Articular chondrocyte of knee joint (primary cell): Measurements from ENCODE around the gene KLK11. TPM values are rescaled to one million over a fixed set of nuclear protein-coding genes. Genes with fewer than 3 reads are reported as not detected.

ENCODE experiments used
- total RNA-seq: library from RNA; depleted of rRNA; stranded (reverse); fragments of >200 nt; gene quantifications from 2 replicates; pipeline ENCODE4 v1.2.3, GENCODE V29; 2012

The KLK11 gene
- total RNA-seq: not detected in 2 replicates

GRCh38 chr19:51026554-51026831, at the start of gene KLK11:
Gene KLK11 (minus strand): TSS chr19:51026616. CDS start chr19:51025631, 985 bp downstream.

GRCh38 chr19:51064534-51065220, 38.3 kb upstream of the KLK11 start, which contains the start of gene KLK13:
Gene KLK13 (minus strand): TSS chr19:51065092. CDS start chr19:51065067, 25 bp downstream.

GRCh38 chr19:51034704-51035103, 8.3 kb upstream of the KLK11 start, which contains the start of gene KLK12:
Gene KLK12 (minus strand): TSS chr19:51035002. CDS start chr19:51034621, 381 bp downstream.

GRCh38 chr19:51019544-51019925, 6.9 kb downstream of the KLK11 start, which contains the start of gene KLK10:
Gene KLK10 (minus strand): TSS chr19:51019709. CDS start chr19:51019130, 579 bp downstream.

GRCh38 chr19:51001515-51001914, 24.9 kb downstream of the KLK11 start, which contains the start of gene KLK8:
Gene KLK8 (minus strand): TSS chr19:51001604. CDS start chr19:51001167, 437 bp downstream.

GRCh38 chr19:50983625-50984292, 42.7 kb downstream of the KLK11 start, which contains the start of gene KLK7:
Gene KLK7 (minus strand): TSS chr19:50983917. CDS start chr19:50982399, 1,518 bp downstream.

Other genes starting within 250 kb of the KLK11 start
- gene ACP4, start 236.2 kb downstream of the KLK11 start, total RNA-seq: not detected in 2 replicates
- gene KLK1, start 202.8 kb downstream of the KLK11 start, total RNA-seq: not detected in 2 replicates
- gene KLK15, start 193.0 kb downstream of the KLK11 start, total RNA-seq: not detected in 2 replicates
- not detected in 2 replicates for gene KLK3, start 171.7 kb downstream of the KLK11 start, total RNA-seq
- not detected in 2 replicates for gene KLK2, start 153.2 kb downstream of the KLK11 start, total RNA-seq
- not detected in 2 replicates for gene KLK4, start 115.2 kb downstream of the KLK11 start, total RNA-seq
- not detected in 2 replicates for gene KLK5, start 73.6 kb downstream of the KLK11 start, total RNA-seq
- gene KLK6, start 57.0 kb downstream of the KLK11 start, total RNA-seq: not detected in 2 replicates
- not detected in 2 replicates for gene KLK7, start 42.7 kb downstream of the KLK11 start, total RNA-seq
- gene KLK8, start 25.0 kb downstream of the KLK11 start, total RNA-seq: not detected in 2 replicates
- gene KLK10, start 6.9 kb downstream of the KLK11 start, total RNA-seq: not detected in 2 replicates
- gene KLK12, start 8.4 kb upstream of the KLK11 start, total RNA-seq: not detected in 2 replicates
- gene KLK13, start 38.5 kb upstream of the KLK11 start, total RNA-seq: not detected in 2 replicates
- not detected in 2 replicates for gene KLK14, start 56.3 kb upstream of the KLK11 start, total RNA-seq
- 2.5 and 3.6 TPM in 2 replicates for gene CTU1, start 81.8 kb upstream of the KLK11 start, total RNA-seq
- gene SIGLEC9, start 98.3 kb upstream of the KLK11 start, total RNA-seq: not detected in 2 replicates
- not detected in 2 replicates for gene SIGLEC7, start 115.7 kb upstream of the KLK11 start, total RNA-seq
- not detected in 2 replicates for gene CD33, start 198.5 kb upstream of the KLK11 start, total RNA-seq
- not detected in 2 replicates for gene SIGLECL1, start 224.5 kb upstream of the KLK11 start, total RNA-seq